GM21528 (cell line): ENCODE results near the gene MS4A1.
"Not testable (repeated sequence)": the region's sequence is repeated elsewhere in the genome, so short reads cannot be mapped to it uniquely, and the experiment has no call there.

Experiments
- ATAC-seq: cut with Tn5 transposase; IDR thresholded peaks from one replicate; pipeline ENCODE4 v1.9.1; 2021; ENCODE audit warnings: mild to moderate bottlenecking, moderate library complexity; ENCODE audit not compliant: unreplicated experiment, low FRiP score

The MS4A1 gene

DNA sequence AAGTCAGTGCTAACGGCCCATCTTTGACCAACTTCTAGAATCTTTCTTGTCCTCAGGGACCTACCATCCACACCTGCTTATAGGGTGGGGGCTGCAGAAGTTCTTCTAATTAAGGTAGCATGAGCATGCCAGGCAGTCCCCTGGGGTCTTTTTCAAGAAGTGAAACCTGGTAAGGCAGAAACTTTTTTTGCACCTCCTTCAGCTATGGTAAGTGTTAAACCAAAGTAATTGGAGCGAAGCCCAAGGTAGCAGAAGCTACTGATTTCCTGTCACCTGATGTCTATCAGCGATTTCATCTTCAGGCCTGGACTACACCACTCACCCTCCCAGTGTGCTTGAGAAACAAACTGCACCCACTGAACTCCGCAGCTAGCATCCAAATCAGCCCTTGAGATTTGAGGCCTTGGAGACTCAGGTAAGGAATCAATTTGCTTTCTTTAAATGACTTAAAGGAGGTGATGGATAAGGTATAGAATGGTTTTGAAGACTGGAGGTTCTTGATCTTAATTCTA lies at the start of gene MS4A1:
TSS of gene MS4A1 (plus strand) at position 317 of the 512 bp plus-strand sequence. CDS start 6,528 bp downstream, outside the sequence.
- ATAC-seq: peak; percentile 88

DNA sequence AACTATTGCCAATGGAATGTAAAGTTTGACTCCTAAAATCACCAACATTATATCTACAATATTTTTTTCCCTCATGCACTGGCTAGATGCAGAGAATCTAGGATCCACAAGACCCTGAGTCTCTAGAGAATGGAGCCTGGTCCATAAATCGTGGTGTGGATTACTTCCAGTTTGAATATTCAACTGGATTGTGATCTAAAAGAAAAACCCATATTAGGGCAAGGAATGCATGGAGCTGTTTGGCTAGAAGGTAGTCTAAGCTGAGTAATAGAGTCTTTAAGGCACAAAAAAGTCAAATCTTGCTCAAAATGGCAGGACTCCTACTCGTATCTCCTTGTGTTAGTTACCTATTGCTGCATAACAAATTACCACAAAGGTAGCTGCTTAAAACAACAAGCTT lies 35.6 kb upstream of the MS4A1 start:
- ATAC-seq: no peak

DNA sequence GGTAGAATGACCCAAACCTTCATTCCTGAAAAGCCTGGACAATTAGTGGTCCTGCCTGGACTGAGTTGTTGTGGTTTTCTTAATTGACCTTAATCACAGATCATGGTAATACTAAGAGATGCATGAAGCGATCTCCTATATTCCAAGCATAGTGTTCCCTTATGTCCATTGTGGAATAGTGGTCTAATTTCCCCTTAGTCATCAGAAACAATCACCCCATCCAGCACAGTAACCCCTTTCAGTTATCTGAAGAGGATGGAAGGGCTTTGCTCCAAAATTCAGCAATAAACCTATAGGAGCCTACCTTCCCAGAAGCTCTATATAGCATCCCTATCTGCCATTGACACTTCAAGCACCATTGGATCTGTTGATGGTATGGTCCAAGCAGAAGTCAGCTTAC lies 33.0 kb upstream of the MS4A1 start:
- ATAC-seq: no peak

DNA sequence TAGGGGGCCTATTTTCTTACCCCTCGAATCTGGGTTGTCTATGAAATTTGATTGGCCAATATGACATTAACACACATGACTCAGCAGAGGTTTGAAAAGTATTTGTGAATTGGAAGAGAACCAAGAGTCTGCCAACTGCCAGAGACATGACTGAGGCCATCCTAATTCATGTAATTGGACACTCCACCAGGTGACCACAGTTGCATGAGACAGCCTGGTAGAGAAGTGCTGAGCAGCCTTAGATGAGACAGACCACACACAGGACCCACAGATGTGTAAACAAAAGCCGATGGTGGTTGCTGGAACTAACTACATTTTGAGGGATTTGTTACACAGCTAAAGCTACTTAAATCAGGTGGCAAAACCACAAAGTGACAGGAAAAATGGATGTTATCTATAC lies 27.1 kb upstream of the MS4A1 start:
- ATAC-seq: no peak

DNA sequence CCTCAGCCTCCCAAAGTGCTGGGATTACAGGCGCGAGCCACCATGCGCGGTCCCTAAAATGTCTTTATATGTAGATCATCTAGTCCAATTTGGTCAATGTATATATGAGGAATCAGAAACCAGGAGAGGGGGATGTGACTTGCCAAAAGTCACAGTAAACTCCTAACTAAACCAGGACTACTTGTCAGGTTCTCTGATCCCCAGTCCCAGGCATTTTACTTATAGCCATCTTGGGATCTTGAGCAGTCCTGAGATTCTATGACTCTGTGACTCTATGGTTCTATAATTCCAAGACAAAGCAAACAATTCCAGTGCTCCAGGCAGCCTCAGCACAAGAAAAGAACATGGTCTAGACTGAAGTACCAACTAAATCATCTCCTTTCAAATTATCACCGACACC lies 26.4 kb upstream of the MS4A1 start, which contains the start of gene MS4A5:
TSS of gene MS4A5 (plus strand) at position 301 of the 400 bp plus-strand sequence. CDS start 103 bp downstream, outside the sequence.
- no peak for ATAC-seq

DNA sequence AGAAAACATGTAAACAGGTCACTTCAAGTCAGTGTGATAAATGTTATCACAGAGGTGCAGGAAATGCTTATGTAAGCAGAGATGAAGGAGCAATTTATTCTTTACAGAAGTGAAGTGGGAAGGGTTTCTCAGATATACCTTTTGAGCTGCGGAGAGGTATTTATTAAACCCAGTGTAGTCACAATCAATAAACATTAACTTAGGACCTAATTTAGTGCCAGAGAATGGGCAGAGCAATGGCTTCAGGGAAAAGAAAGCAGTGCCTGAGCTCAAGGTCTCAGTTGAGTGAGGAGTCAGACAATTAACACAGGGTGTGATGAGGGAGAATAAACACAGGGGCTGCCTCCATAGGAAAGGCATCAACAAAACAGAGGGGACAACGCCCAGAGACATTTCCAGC lies 24.4 kb upstream of the MS4A1 start:
- no peak for ATAC-seq

DNA sequence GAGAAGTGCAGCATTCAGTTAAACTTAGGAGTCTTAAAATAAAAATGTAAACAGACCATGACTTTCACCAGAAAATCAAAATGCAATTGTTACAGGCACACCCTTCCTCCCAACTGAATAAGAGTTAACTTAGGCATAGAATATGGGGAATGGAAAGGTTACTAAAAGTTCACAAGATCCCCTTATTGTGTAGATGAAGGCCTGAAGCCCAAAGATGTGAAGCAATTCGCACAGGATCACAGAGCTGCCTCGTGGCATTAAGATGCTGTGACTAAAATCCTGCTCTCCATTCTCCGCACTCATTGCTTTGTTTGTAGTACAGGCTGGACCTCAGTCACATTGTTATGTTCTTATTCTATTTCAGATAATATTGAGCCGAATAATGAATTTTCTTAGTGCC lies 22.2 kb upstream of the MS4A1 start:
- ATAC-seq: no peak

DNA sequence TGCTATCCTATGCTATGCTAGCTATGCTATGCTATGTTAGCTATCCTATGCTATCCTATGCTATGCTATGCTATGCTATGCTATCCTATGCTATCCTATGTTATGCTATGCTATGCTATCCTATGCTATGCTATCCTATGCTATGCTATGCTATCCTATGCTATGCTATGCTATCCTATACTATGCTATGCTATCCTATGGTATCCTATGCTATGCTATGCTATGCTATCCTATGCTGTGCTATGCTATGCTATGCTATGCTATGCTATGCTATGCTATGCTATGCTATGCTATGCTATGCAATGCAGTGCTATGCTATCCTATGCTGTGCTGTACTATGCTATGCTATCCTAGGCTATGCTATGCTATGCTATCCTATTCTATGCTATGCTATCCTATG lies 8.6 kb upstream of the MS4A1 start:
- no peak for ATAC-seq

DNA sequence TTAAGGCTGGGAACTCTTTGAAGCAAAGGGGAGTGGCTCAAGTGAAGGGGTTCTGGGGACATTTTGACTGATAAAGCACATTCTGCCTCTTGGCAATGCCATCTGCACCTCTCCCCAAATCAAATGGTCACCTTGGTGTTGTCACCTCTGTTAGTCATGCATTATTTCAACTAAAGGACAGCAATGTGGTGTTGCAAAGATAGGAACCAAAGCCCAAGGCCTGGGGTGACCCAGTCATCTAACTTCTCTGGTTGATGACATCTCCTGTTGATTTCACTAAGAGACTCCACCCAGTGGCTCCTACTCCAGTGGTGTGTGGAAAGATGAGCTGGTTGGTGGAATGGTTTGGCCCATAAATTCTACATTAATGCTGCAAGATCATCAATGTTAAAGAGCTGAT lies 7.8 kb upstream of the MS4A1 start:
- no peak for ATAC-seq

DNA sequence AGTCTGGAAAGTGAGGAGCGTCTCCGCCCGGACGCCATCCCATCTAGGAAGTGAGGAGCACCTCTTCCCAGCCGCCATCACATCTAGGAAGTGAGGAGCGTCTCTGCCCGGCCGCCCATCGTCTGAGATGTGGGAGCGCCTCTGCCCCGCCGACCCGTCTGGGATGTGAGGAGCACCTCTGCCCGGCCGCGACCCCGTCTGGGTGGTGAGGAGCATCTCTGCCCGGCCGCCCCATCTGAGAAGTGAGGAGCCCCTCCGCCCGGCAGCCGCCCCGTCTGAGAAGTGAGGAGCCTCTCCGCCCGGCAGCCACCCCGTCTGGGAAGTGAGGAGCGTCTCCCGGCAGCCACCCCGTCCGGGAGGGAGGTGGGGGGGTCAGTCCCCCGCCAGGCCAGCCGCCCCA lies 4.5 kb upstream of the MS4A1 start:
- ATAC-seq: not testable (repeated sequence)

DNA sequence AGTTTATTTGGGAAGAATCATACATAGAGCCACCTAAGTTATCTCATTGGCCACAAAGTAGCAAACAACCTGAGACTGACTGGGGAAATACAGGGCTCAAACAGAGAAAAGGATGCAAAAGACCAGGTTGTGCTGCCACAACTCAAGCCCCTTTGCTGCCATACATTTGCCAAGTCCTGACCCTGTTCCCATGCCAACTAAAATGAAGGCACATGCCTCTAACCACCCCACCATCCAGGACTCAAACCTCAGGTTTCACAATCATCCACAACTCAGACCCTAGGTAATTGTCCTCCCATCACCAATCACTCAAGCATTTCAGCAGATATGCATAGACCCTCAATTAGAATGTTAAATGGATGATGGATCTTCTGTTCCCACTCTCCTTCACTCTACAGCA lies 1.4 kb upstream of the MS4A1 start:
- no peak for ATAC-seq

DNA sequence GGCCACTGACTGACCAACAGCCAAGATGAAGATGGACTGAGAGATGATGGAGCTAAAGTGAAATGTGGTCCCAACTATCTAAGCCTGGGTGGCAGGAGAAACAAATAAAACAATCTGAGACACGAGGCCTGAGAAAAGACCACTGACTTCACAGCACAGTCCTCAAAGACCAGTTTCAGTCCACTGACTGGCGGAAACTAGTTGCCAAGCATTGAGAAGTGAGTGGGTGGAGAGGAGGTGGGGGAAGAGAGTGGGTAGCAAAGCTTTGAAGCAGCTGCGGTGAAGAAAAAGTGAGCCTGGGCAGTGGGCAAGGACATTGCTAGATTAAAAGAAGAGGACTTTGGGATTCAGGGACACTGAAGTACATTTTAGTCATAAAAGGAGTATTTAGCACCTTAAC lies 1.9 kb downstream of the MS4A1 start:
- peak; percentile 38 for ATAC-seq

DNA sequence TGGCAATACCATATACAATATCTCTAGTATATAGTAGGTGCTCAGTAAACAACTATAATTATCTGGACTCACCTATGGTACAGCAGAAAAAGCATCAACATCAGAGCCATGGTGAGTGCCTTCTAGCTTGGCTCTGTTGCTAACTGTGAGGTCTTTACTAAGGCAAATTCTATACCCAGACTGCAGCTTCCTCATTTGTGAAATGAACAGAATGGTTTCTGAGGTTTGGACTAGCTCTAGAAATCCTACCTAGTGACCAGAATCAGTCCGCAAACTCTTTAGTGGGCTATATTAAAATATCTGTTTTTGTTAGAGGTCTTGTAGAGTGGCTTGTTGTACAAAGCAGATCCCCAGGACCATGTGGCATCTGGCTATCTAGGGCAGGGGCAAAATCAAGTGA lies 3.7 kb downstream of the MS4A1 start:
- no peak for ATAC-seq

DNA sequence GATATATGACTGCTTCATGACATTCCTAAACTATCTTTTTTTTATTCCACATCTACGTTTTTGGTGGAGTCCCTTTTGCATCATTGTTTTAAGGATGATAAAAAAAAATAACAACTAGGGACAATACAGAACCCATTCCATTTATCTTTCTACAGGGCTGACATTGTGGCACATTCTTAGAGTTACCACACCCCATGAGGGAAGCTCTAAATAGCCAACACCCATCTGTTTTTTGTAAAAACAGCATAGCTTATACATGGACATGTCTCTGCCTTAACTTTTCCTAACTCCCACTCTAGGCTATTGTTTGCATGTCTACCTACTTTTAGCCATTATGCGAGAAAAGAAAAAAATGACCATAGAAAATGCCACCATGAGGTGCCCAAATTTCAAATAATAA lies 13.2 kb downstream of the MS4A1 start:
- ATAC-seq: no peak

DNA sequence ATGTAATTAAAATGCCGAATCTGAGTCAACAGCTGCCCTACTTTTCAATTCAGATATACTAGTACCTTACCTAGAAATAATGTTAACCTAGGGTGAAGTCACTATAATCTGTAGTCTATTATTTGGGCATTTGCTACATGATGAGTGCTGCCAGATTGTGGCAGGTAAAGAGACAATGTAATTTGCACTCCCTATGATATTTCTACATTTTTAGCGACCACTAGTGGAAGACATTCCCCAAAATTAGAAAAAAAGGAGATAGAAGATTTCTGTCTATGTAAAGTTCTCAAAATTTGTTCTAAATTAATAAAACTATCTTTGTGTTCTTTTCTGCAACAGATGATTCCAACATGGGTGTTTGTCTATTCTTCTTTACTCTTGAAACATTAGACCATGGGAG lies 14.1 kb downstream of the MS4A1 start:
- no peak for ATAC-seq

DNA sequence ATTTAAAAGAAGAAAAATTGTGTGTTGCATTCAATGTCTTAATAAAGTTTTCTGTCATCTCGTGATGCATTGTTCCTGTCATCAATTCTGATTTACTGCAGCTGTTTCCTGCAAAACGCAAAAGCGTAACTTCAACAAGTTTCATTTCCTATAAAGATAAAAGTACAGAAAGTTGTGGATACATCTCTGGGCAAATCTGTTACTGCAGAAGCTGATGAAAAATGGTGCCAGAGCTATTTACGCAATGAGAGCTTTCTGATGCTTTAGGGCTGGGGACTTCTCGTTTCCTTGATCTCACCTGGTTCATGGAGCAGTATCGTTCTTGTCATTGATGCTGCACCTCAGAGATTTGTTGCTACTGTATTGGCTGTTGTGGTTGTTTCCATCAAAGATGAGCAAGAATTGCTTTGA lies 21.4 kb downstream of the MS4A1 start:
- peak; percentile 70 for ATAC-seq

DNA sequence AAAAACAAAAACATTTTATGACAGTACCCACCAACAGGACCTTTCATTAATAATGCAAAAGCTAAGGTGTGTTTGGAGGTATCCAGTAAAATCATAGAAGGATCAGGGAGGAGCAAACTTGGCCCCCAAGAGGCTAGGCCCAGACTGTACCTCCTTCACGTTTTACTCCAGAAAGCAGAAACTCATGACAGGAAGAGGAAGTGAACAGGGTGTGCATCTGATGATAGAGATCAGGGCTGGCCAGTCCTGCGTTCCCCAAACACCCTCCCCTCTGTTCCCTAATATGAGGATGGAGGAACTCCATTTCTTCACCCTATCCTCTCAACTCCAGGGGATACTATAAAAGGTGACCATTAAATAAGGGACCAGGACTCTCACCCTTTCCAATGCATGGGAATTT lies 26.7 kb downstream of the MS4A1 start:
- ATAC-seq: peak; percentile 46

DNA sequence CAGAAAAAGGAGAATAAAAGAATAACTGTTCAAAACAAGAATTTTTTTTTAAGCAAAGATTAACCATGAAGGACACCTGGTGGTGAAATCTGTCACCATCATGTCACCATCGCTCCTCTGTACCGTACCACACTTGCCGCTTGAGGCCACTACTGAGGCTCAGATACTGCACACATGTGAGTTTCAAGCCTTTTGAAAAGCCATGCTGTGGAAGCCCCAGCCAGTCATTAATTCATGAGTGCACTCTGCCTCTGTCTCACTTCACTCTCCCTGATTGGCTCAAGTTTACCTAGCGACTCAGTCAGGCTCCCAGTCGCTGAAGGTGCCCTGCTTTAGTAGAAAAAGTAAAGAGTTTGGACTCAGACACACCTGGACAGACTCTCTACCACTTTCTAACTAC lies 30.3 kb downstream of the MS4A1 start:
- ATAC-seq: peak; percentile 95

DNA sequence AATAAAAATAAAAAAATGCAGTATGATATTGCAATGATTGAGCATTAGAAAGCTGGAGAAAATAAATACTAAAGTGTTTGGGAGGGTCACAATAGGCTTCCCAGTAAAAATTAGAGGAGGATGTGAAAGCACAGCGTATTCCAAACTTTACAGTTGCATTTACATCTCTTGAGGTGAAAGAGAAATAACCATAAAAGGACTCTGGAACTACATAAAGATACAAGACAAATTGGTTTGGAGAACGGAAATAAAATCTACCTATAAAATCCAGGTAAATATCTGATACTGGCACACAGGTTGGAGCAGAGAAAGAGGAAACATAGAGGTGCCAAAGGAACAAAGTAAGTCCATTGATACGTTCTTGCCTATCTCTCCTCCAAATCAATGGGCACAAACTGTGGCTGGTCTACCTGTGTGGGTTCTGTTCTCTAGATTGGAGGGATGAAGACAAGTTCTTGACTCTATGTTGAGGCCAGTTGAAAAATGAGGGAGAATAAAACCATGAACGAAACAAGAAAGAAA lies 36.9 kb downstream of the MS4A1 start, which contains the start of gene MS4A12:
TSS of gene MS4A12 (plus strand) at position 291 of the 522 bp plus-strand sequence. CDS start 4,541 bp downstream, outside the sequence.
- no peak for ATAC-seq

DNA sequence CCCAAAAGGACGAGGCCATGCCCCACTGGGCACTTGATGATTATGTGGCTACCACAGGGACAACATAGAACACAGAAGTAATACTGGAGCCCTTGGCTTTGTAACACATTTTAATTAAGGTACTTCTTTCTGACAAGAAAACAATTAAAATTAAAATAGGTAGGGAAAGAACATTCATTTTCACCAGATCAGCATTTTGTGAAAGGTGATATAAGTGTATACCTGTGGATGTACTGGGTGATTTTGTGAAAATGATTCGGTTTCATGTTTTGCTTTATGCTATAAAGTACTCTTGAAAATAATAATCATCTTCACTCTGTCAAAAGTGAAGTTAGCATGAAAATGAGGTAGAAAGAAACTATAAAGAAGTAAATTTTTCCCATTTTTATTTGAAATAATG lies 37.8 kb downstream of the MS4A1 start:
- no peak for ATAC-seq

DNA sequence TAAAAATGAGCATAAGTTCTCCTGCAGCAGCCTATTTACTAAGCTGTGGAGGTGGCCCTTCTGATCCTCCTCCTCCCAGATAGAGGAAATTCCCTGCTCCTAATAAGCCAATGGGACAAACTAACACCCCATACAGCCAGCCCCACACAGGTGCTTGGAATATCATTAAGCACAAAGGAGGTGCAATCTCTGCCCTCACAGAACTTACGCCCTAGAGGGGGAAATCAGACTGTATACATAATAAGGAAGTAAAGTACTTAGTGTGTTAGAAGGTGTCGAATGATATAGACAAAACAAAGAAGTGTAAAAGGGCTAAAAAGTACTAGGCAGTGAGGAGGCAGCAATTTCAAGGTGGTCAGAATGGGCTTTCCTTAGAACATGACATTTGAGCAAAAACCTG lies 42.8 kb downstream of the MS4A1 start:
- ATAC-seq: peak; percentile 41

DNA sequence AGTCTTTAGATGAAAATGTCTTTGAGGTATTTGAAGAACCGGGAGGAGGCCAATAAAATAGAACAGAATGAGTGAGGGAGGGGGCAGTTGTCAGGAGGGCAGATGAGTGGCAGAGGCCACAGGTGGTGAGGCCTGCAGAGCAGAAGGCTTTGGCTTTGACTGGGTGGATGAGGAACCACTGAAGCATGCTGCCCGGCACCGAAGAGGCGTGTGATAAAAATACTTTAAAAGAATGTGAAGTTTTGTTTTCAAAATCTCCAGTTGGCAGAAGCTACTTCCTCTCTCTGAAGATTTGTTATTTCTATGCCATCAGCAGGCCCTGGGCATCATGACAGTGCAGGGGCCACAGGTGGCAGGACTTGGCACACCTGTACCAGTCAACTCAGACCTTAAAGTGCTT lies 43.2 kb downstream of the MS4A1 start:
- ATAC-seq: peak; percentile 84
